ENCODE results near the gene UCK2. TPM values are rescaled to one million over a fixed set of nuclear protein-coding genes. Genes with fewer than 3 reads are reported as not detected.

Gene UCK2
- polyA plus RNA-seq, 2 of the 4 experiments (the other 2 are of a cell fraction): 72.4 to 98.9 TPM

DNA sequence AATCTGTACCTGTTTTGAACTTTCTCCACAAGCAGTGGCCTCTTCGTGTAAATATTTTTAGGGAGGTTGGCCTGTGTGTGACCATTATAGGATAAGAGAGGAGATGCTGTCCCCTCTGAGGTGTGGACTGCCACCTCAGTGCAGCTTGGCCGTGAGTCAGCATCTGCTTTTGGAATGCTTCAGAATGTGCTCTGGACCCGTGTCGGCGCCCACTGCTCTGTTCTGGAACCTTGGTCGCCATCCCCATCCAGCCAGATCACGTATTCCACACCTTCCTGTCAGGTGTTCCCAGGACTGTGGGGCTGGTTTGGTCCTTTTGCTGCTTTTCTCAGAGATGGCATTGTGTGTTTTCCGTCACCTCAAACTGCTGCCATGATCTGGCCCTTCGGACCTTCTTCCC, 5.5 kb downstream of the UCK2 start:
- Histone ChIP-seq H3K27ac (peak overlapping the region in 1 of 2 experiments; percentile 39; a peak in 2 of 6 replicates), H3K4me2 (peak overlapping the region; percentile 24; the same call in 1 of the 3 replicates), H3K9me3 (no peaks in the 10 kb centered on the region), H3K4me1 (peaks cover 60% of the 10 kb centered on the region), H3K4me3 (no peak overlapping the region)
- ATAC-seq (no peak), DNase-seq (ENCODE audit: low read depth in 1 of 2, low spot score in 1 of 2) (no peak), FAIRE-seq (no peak)
- ChIA-PET POLR2A (no interaction called here), CTCF (no interaction called here)
- WGBS (ENCODE audit: missing lambda C conversion rate): 74% methylated on average over 9 of the region's 9 CpGs
- TF ChIP-seq, protein P1, sequence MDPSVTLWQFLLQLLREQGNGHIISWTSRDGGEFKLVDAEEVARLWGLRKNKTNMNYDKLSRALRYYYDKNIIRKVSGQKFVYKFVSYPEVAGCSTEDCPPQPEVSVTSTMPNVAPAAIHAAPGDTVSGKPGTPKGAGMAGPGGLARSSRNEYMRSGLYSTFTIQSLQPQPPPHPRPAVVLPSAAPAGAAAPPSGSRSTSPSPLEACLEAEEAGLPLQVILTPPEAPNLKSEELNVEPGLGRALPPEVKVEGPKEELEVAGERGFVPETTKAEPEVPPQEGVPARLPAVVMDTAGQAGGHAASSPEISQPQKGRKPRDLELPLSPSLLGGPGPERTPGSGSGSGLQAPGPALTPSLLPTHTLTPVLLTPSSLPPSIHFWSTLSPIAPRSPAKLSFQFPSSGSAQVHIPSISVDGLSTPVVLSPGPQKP (IDR thresholded peaks at IDR 0.05; ENCODE audit: low read depth, low read length): no peak
- TF ChIP-seq HOXB5 (CRISPR knock-in tag; IDR thresholded peaks at IDR 0.05) (no peak), CBX2 (IDR thresholded peaks at IDR 0.05; ENCODE audit: borderline replicate concordance, low read depth) (no peak), EP300 (IDR thresholded peaks at IDR 0.05) (no peak), RNF2 (IDR thresholded peaks at IDR 0.05; ENCODE audit: borderline replicate concordance, low read depth) (no peak), HOXB13 (CRISPR knock-in tag; IDR thresholded peaks at IDR 0.05; ENCODE audit: low read depth) (no peak), TFCP2L1 (CRISPR knock-in tag; IDR thresholded peaks at IDR 0.05) (no peak), GATA3 (IDR thresholded peaks at IDR 0.05; ENCODE audit: borderline replicate concordance) (no peak), CBX8 (IDR thresholded peaks at IDR 0.05) (no peak)

DNA sequence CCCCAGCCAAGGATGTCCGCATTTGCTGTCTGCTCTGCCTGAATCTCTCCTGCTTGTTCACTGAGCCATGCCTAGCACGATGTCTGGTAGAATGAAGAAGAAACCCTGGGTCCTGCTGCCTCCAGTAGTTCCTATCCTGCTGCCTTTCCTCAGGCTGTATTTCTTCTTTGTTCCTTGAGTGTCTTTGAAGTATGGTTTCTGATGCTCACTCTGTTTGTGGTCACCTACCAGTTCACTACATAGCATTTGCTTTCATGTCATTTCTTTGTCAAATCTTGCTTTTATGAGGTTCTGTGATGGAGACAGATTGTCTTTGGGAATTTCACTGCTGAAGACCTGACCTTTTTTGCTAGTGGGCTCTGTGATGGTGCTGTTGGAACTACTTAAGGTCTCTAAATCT, 5.9 kb downstream of the UCK2 start:
- no peak for DNase-seq (ENCODE audit: low read depth in 1 of 2, low spot score in 1 of 2)
- ChIA-PET POLR2A (no interaction called here), CTCF (no interaction called here)
- Histone ChIP-seq H3K9me3 (no peaks in the 10 kb centered on the region), H3K4me1 (peaks cover 65% of the 10 kb centered on the region), H3K4me3 (no peak overlapping the region), H3K4me2 (no peak overlapping the region), H3K27ac (peak overlapping the region in 1 of 2 experiments; percentile 39; a peak in 2 of 6 replicates)
- FAIRE-seq: no peak
- TF ChIP-seq SREBF2 (IDR thresholded peaks at IDR 0.05) (no peak), EP300 (IDR thresholded peaks at IDR 0.05) (no peak), HOXB5 (CRISPR knock-in tag; IDR thresholded peaks at IDR 0.05) (no peak), HOXB13 (CRISPR knock-in tag; IDR thresholded peaks at IDR 0.05; ENCODE audit: low read depth) (no peak), CEBPB (IDR thresholded peaks at IDR 0.05) (no peak), POLR2A (IDR thresholded peaks at IDR 0.05; ENCODE audit: low read length) (no peak)
- TF ChIP-seq, protein P2, sequence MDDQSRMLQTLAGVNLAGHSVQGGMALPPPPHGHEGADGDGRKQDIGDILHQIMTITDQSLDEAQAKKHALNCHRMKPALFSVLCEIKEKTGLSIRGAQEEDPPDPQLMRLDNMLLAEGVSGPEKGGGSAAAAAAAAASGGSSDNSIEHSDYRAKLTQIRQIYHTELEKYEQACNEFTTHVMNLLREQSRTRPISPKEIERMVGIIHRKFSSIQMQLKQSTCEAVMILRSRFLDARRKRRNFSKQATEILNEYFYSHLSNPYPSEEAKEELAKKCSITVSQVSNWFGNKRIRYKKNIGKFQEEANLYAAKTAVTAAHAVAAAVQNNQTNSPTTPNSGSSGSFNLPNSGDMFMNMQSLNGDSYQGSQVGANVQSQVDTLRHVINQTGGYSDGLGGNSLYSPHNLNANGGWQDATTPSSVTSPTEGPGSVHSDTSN (IDR thresholded peaks at IDR 0.05): no peak
- TF ChIP-seq, protein P3, sequence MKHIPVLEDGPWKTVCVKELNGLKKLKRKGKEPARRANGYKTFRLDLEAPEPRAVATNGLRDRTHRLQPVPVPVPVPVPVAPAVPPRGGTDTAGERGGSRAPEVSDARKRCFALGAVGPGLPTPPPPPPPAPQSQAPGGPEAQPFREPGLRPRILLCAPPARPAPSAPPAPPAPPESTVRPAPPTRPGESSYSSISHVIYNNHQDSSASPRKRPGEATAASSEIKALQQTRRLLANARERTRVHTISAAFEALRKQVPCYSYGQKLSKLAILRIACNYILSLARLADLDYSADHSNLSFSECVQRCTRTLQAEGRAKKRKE (CRISPR knock-in tag; IDR thresholded peaks at IDR 0.05; ENCODE audit: low read depth): no peak
- ATAC-seq: no peak
- WGBS (ENCODE audit: missing lambda C conversion rate): 77% methylated on average over 2 of the region's 2 CpGs

DNA sequence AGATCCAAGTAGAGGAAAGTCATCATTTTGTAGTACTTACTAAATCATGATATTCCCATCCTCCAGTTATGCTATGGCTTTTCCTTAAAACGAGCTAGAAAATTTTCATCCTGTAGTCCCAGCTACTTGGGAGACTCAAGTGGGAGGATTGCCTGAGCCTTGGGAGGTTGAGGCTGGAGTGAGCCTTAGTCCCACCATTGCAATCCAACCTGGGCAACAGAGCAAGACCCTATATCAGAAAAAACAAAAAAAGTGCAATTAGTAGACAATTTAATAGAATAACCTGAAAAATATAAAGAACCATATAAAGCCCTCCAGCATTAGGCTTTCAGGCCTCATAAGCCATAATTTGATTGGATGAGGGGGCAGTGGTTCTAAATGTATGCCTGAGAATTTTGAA, 6.8 kb downstream of the UCK2 start:
- DNase-seq (ENCODE audit: low read depth in 1 of 2, low spot score in 1 of 2) (no peak), ATAC-seq (no peak), FAIRE-seq (no peak)
- TF ChIP-seq JUNB (IDR thresholded peaks at IDR 0.05): no peak
- no peak for TF ChIP-seq ZNF302 (CRISPR knock-in tag; IDR thresholded peaks at IDR 0.05)
- no peak for TF ChIP-seq FOSB (CRISPR knock-in tag; IDR thresholded peaks at IDR 0.05)
- TF ChIP-seq, protein P4, sequence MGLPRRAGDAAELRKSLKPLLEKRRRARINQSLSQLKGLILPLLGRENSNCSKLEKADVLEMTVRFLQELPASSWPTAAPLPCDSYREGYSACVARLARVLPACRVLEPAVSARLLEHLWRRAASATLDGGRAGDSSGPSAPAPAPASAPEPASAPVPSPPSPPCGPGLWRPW (IDR thresholded peaks at IDR 0.05): no peak
- no peak for TF ChIP-seq NPAS2 (CRISPR knock-in tag; IDR thresholded peaks at IDR 0.05; ENCODE audit: borderline replicate concordance)
- TF ChIP-seq EP300 (IDR thresholded peaks at IDR 0.05): no peak
- TF ChIP-seq FOSL2 (IDR thresholded peaks at IDR 0.05): no peak
- TF ChIP-seq FOSL2 (CRISPR knock-in tag; IDR thresholded peaks at IDR 0.05): no peak
- TF ChIP-seq HOXA7 (CRISPR knock-in tag; IDR thresholded peaks at IDR 0.05): no peak
- TF ChIP-seq RNF2 (IDR thresholded peaks at IDR 0.05; ENCODE audit: borderline replicate concordance, low read depth): no peak
- no peak for TF ChIP-seq RAD21 (conservative IDR thresholded peaks at IDR 0.05 in 1 of 2, IDR thresholded peaks at IDR 0.05 in 1 of 2)
- no peak for TF ChIP-seq FOXS1 (CRISPR knock-in tag; IDR thresholded peaks at IDR 0.05)
- TF ChIP-seq GATA3 (IDR thresholded peaks at IDR 0.05; ENCODE audit: borderline replicate concordance): no peak
- CTCF ChIA-PET: no interaction called here
- peaks cover 73% of the 10 kb centered on the region for H3K4me1 ChIP-seq
- no peak overlapping the region for H3K4me2 ChIP-seq
- 97% methylated on average over 1 of the region's 1 CpG for WGBS (ENCODE audit: missing lambda C conversion rate)
- no peak overlapping the region for H3K27ac ChIP-seq
- no peak overlapping the region for H3K4me3 ChIP-seq
- no peaks in the 10 kb centered on the region for H3K9me3 ChIP-seq
- POLR2A ChIA-PET: no interaction called here

All from A549 (cell line).